DND-41 (cell line): ENCODE data around the gene NKD2.

Source experiments
- ATAC-seq: fragments of 200-7000 bp; cut with Tn5 transposase; 3 replicates; pipeline ENCODE4 v1.9.1; 2021; ENCODE audit warnings: low read depth; ENCODE audit not compliant: insufficient read depth
- DNase-seq: peaks from one replicate; pipeline ENCODE4 v3.0.0-alpha.2; 2020
- H2AFZ ChIP-seq: 2 replicates; pipeline ENCODE4 v1.6.0; 2012; ENCODE audit warnings: low read depth, low read length
- H3K27ac ChIP-seq: 2 replicates; pipeline ENCODE4 v1.5.1; 2012; ENCODE audit warnings: low read length, inconsistent platforms
- H3K27me3 ChIP-seq: fragments of 200-600 bp; sonication (generic); 2 replicates; pipeline ENCODE4 v1.6.0; 2012; ENCODE audit warnings: low read length, mild to moderate bottlenecking, inconsistent platforms; ENCODE audit not compliant: insufficient read depth, poor library complexity
- H3K36me3 ChIP-seq: 2 replicates; pipeline ENCODE4 v1.5.1; 2012; ENCODE audit warnings: low read length, inconsistent platforms; ENCODE audit not compliant: insufficient read depth
- H3K4me1 ChIP-seq: 2 replicates; pipeline ENCODE4 v1.5.1; 2012; ENCODE audit warnings: mild to moderate bottlenecking, low read length; ENCODE audit not compliant: insufficient read depth
- H3K4me2 ChIP-seq: 2 replicates; pipeline ENCODE4 v1.6.0; 2012; ENCODE audit warnings: mild to moderate bottlenecking, moderate library complexity, low read length, inconsistent platforms; ENCODE audit not compliant: insufficient read depth
- H3K4me3 ChIP-seq, 2 experiments: fragments of 200-600 bp in 1 of 2; shearing (Covaris generic) in 1 of 2; 2 replicates each; pipeline ENCODE4 v1.5.1; 2012 to 2016; ENCODE audit warnings: inconsistent platforms in 2 of 2, low read length in 2 of 2, mild to moderate bottlenecking in 2 of 2, low read depth in 1 of 2, moderate library complexity in 1 of 2
- H3K79me2 ChIP-seq: 2 replicates; pipeline ENCODE4 v1.6.0; 2012; ENCODE audit warnings: low read length, inconsistent platforms; ENCODE audit not compliant: insufficient read depth
- H3K9ac ChIP-seq: 2 replicates; pipeline ENCODE4 v1.6.0; 2012; ENCODE audit warnings: low read depth, mild to moderate bottlenecking, inconsistent platforms, low read length, moderate library complexity
- H3K9me3 ChIP-seq: 2 replicates; pipeline ENCODE4 v1.5.1; 2012; ENCODE audit warnings: low read length, moderate library complexity, mild to moderate bottlenecking, inconsistent platforms; ENCODE audit not compliant: insufficient read depth, severe bottlenecking
- H4K20me1 ChIP-seq: 2 replicates; pipeline ENCODE4 v1.6.0; 2012; ENCODE audit warnings: low read length; ENCODE audit not compliant: insufficient read depth
- CTCF ChIP-seq: IDR thresholded peaks from 2 replicates; pipeline ENCODE4 v1.5.1; 2012; ENCODE audit warnings: borderline replicate concordance, low read length, moderate library complexity, mild to moderate bottlenecking; ENCODE audit not compliant: poor library complexity, severe bottlenecking; ENCODE audit errors: extremely low read depth
- EZH2 ChIP-seq: IDR thresholded peaks from 3 replicates; pipeline ENCODE4 v1.6.1; 2012; ENCODE audit warnings: borderline replicate concordance, low read depth, mild to moderate bottlenecking, moderate library complexity, low read length, inconsistent platforms; ENCODE audit not compliant: severe bottlenecking

The NKD2 gene

DNA sequence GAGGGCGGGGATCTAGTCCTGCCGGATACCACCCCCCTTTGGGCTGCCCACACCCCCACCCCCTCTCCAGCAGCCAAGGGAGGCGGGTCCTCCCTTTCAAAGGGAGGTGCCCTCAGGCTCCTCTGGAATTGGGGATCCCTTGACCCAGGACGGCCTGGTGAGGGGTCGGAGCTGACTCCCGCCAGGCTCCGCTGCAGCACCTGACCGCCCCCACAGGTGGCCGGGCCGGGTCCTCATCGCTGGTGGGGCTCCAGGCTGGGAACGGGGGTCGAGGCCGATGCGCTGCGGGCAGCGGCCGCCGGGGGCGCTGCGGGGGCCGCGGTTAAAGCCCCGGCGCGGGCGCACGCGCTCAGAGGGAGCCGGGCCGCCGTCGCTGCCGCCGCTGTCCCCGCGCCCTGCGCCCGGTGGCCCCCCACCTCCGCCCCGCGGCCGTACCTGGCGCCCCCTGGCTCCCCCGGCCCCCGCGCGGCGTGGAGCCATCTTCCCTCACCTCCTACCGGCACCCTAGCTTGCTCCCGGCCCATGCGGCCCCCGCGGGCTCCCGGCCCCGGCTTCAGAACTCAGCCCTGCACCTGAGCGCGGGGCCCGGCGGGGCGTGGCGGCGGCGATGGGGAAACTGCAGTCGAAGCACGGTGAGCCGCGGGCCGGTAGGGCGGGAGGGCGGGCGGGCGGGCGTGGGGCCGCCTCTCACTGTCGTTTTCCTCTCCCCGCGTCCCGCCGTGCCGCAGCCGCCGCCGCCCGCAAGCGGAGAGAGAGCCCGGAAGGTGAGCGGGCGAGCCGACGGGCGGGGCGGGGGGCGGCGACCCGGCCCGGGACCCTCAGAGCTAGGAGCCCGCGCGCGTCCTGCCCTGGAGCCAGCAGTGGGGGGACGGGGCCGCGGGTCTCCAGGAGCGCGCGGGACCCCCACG lies at the start of gene NKD2:
Gene NKD2, plus strand, starts transcription at position 352 of the 908 bp plus-strand sequence. Its CDS starts 256 bp downstream, at position 608.
- H3K9me3 ChIP-seq: no peaks in the 10 kb centered on the region
- peak within 1 kb of the TSS; percentile 62 for H3K9ac ChIP-seq
- TF ChIP-seq CTCF: peak; percentile 82
- TF ChIP-seq EZH2: no peak
- peaks cover 35% of the 10 kb centered on the region for H3K79me2 ChIP-seq
- ATAC-seq (peak; percentile 77), DNase-seq (peak; percentile 67)
- peak within 1 kb of the TSS; percentile 90 for H3K4me2 ChIP-seq
- H3K4me1 ChIP-seq: peaks cover 42% of the 10 kb centered on the region
- peak within 1 kb of the TSS; percentile 34 to 70; a peak in 3 of 4 replicates for H3K4me3 ChIP-seq
- H2AFZ ChIP-seq: peak within 1 kb of the TSS; percentile 66
- H3K27ac ChIP-seq: peak within 1 kb of the TSS; percentile 2; the same call in 1 of the 2 replicates
- H3K27me3 ChIP-seq: peaks cover 24% of the 10 kb centered on the region
- H3K36me3 ChIP-seq: peaks cover 32% of the 10 kb centered on the region
- H4K20me1 ChIP-seq: peaks cover 48% of the 10 kb centered on the region

GRCh38 chr5:959581-960531 lies 48.7 kb upstream of the NKD2 start:
- no peaks in the 10 kb centered on the region for H3K9me3 ChIP-seq
- no peak overlapping the region for H3K9ac ChIP-seq
- no peak overlapping the region for H2AFZ ChIP-seq
- H3K36me3 ChIP-seq: no peaks in the 10 kb centered on the region
- H3K4me1 ChIP-seq: peaks cover 65% of the 10 kb centered on the region
- no peak for TF ChIP-seq EZH2
- TF ChIP-seq CTCF: no peak
- peaks cover 27% of the 10 kb centered on the region for H3K27me3 ChIP-seq
- no peak for DNase-seq
- no peak overlapping the region for H3K4me2 ChIP-seq
- H4K20me1 ChIP-seq: peaks cover 8% of the 10 kb centered on the region; the same call in 1 of the 2 replicates
- no peak overlapping the region for H3K4me3 ChIP-seq
- ATAC-seq: no peak
- no peak overlapping the region for H3K27ac ChIP-seq
- no peaks in the 10 kb centered on the region for H3K79me2 ChIP-seq

GRCh38 chr5:960551-960950 lies 48.1 kb upstream of the NKD2 start:
- H3K9me3 ChIP-seq: no peaks in the 10 kb centered on the region
- H3K4me2 ChIP-seq: no peak overlapping the region
- H2AFZ ChIP-seq: no peak overlapping the region
- no peak overlapping the region for H3K9ac ChIP-seq
- DNase-seq (no peak), ATAC-seq (no peak)
- H3K36me3 ChIP-seq: no peaks in the 10 kb centered on the region
- TF ChIP-seq CTCF (no peak), EZH2 (no peak)
- peaks cover 23% of the 10 kb centered on the region for H3K27me3 ChIP-seq
- peaks cover 8% of the 10 kb centered on the region; the same call in 1 of the 2 replicates for H4K20me1 ChIP-seq
- H3K4me1 ChIP-seq: peaks cover 72% of the 10 kb centered on the region
- no peak overlapping the region for H3K4me3 ChIP-seq
- H3K27ac ChIP-seq: peak overlapping the region; percentile 27; the same call in 1 of the 2 replicates
- H3K79me2 ChIP-seq: no peaks in the 10 kb centered on the region
